ENCODE measurements around the gene CENPV. TPM values are rescaled to one million over a fixed set of nuclear protein-coding genes. Genes with fewer than 3 reads are reported as not detected.

CENPV gene
- total RNA-seq, 4 donors from 2014 or later = 35.5 to 74.4 (median 53.5) TPM

GRCh38 chr17:16352667-16353316 lies 477 bp downstream of the CENPV start:
- intact Hi-C loops (cut with DNase I; ENCODE audit: low total_unique reads) = no loop called here
- Histone ChIP-seq H3K4me3 (peak overlapping the region; percentile 42 to 79), H3K4me1 (no peaks in the 10 kb centered on the region), H3K27me3 (no peaks in the 10 kb centered on the region), H3K36me3 (no peaks in the 10 kb centered on the region), H3K27ac (peak overlapping the region; percentile 58 to 86), H3K9me3 (no peaks in the 10 kb centered on the region)
- TF ChIP-seq POLR2A (IDR thresholded peaks at IDR 0.05) = no peak
- no peak for TF ChIP-seq CTCF (IDR thresholded peaks at IDR 0.05)
- DNase-seq = peak; percentile 48

- peak in 1 of 2 donors; percentile 31 for DNase-seq
Measured at GRCh38 chr17:16352303-16352666, 984 bp downstream of the CENPV start.

GRCh38 chr17:16351831-16352230 lies 1.4 kb downstream of the CENPV start:
- no peak for TF ChIP-seq POLR2A (IDR thresholded peaks at IDR 0.05)
- TF ChIP-seq CTCF (IDR thresholded peaks at IDR 0.05) = no peak
- Histone ChIP-seq H3K4me3 (peak overlapping the region; percentile 42 to 79), H3K27ac (peak overlapping the region; percentile 58 to 86), H3K27me3 (no peaks in the 10 kb centered on the region), H3K9me3 (no peaks in the 10 kb centered on the region), H3K36me3 (no peaks in the 10 kb centered on the region), H3K4me1 (no peaks in the 10 kb centered on the region)
- DNase-seq = no peak
- intact Hi-C loops (cut with DNase I; ENCODE audit: low total_unique reads) = no loop called here

More at GRCh38 chr17:16352303-16352666, 984 bp downstream of the CENPV start:
- Histone ChIP-seq H3K4me1 (no peaks in the 10 kb centered on the region), H3K9me3 (no peaks in the 10 kb centered on the region), H3K36me3 (no peaks in the 10 kb centered on the region), H3K4me3 (peak overlapping the region; percentile 42 to 79), H3K27ac (peak overlapping the region; percentile 58 to 86), H3K27me3 (no peaks in the 10 kb centered on the region)
- TF ChIP-seq CTCF (IDR thresholded peaks at IDR 0.05) (no peak), POLR2A (IDR thresholded peaks at IDR 0.05) (no peak)
- intact Hi-C loops (cut with DNase I; ENCODE audit: low total_unique reads) = no loop called here

- H3K27me3 ChIP-seq = no peaks in the 10 kb centered on the region
- no peaks in the 10 kb centered on the region for H3K4me1 ChIP-seq
- H3K27ac ChIP-seq = no peak overlapping the region
- DNase-seq = no peak
- H3K36me3 ChIP-seq = no peaks in the 10 kb centered on the region
- intact Hi-C loops (cut with DNase I; ENCODE audit: low total_unique reads) = no loop called here
- H3K4me3 ChIP-seq = no peak overlapping the region
- H3K9me3 ChIP-seq = no peaks in the 10 kb centered on the region
- no peak for TF ChIP-seq CTCF (IDR thresholded peaks at IDR 0.05)
- no peak for TF ChIP-seq POLR2A (IDR thresholded peaks at IDR 0.05)
Measured at GRCh38 chr17:16349431-16349830, 3.8 kb downstream of the CENPV start.

GRCh38 chr17:16348586-16348985 lies 4.7 kb downstream of the CENPV start:
- no peak overlapping the region for H3K27ac ChIP-seq
- intact Hi-C loops (cut with DNase I; ENCODE audit: low total_unique reads) = no loop called here
- no peaks in the 10 kb centered on the region for H3K27me3 ChIP-seq
- H3K9me3 ChIP-seq = no peaks in the 10 kb centered on the region
- H3K4me3 ChIP-seq = no peak overlapping the region
- H3K4me1 ChIP-seq = no peaks in the 10 kb centered on the region
- TF ChIP-seq POLR2A (IDR thresholded peaks at IDR 0.05) = no peak
- no peak for TF ChIP-seq CTCF (IDR thresholded peaks at IDR 0.05)
- H3K36me3 ChIP-seq = no peaks in the 10 kb centered on the region
- no peak for DNase-seq

Measured in uterus (tissue), 4 donors.